GM23338 (cell line): Measurements from ENCODE around the gene TUBB4A. TPM values are rescaled to one million over a fixed set of nuclear protein-coding genes. Genes with fewer than 3 reads are reported as not detected.

Experiments used
- ATAC-seq: fragments of 200-7000 bp; cut with Tn5 transposase; 3 replicates; pipeline ENCODE4 v1.9.1; 2020
- DNase-seq: peaks from one replicate; pipeline ENCODE4 v3.0.0-alpha.2; 2015; ENCODE audit warnings: low spot score
- H2AFZ ChIP-seq: fragments of 200-600 bp; sonication (generic); 2 replicates; pipeline ENCODE4 v1.8.0; 2016; ENCODE audit warnings: antibody characterized with exemption, mild to moderate bottlenecking, moderate library complexity
- H3F3A ChIP-seq: fragments of 200-600 bp; sonication (generic); replicated peaks from 2 replicates; pipeline ENCODE4 v1.8.0; 2017; ENCODE audit warnings: antibody characterized with exemption, mixed run types, low read depth
- H3K27ac ChIP-seq: fragments of 200-600 bp; sonication (generic); 2 replicates; pipeline ENCODE4 v1.6.1; 2016; ENCODE audit warnings: low read depth
- H3K27me3 ChIP-seq: fragments of 200-600 bp; sonication (generic); 2 replicates; pipeline ENCODE4 v1.8.0; 2016; ENCODE audit warnings: mild to moderate bottlenecking, mixed run types, moderate library complexity; ENCODE audit not compliant: insufficient read depth
- H3K36me3 ChIP-seq: fragments of 200-600 bp; sonication (generic); 2 replicates; pipeline ENCODE4 v1.8.0; 2016; ENCODE audit warnings: mild to moderate bottlenecking; ENCODE audit not compliant: insufficient read depth
- H3K4me1 ChIP-seq: fragments of 200-600 bp; sonication (generic); 2 replicates; pipeline ENCODE4 v1.8.0; 2016; ENCODE audit warnings: mild to moderate bottlenecking, moderate library complexity; ENCODE audit not compliant: insufficient read depth
- H3K4me2 ChIP-seq: fragments of 200-600 bp; sonication (generic); 2 replicates; pipeline ENCODE4 v1.7.1; 2017; ENCODE audit warnings: mixed run types
- H3K4me3 ChIP-seq: fragments of 200-600 bp; sonication (generic); 2 replicates; pipeline ENCODE4 v1.6.1; 2016; ENCODE audit warnings: mixed run types
- H3K79me2 ChIP-seq: fragments of 200-600 bp; sonication (generic); replicated peaks from 2 replicates; pipeline ENCODE4 v1.8.0; 2017; ENCODE audit warnings: mild to moderate bottlenecking; ENCODE audit not compliant: insufficient read depth
- H3K9me2 ChIP-seq: fragments of 200-600 bp; sonication (generic); 2 replicates; pipeline ENCODE4 v1.8.0; 2017; ENCODE audit not compliant: insufficient read depth
- H4K20me1 ChIP-seq: fragments of 200-600 bp; sonication (generic); replicated peaks from 2 replicates; pipeline ENCODE4 v1.8.0; 2017; ENCODE audit warnings: mild to moderate bottlenecking; ENCODE audit not compliant: insufficient read depth
- H3K27ac Mint-ChIP-seq: 2 replicates; pipeline ENCODE4 v1.8.0; 2020; ENCODE audit warnings: inconsistent platforms, mild to moderate bottlenecking, moderate library complexity, mixed read lengths
- H3K27me3 Mint-ChIP-seq: 3 replicates; pipeline ENCODE4 v1.8.0; 2022; ENCODE audit warnings: low read depth, mild to moderate bottlenecking, moderate library complexity, mixed read lengths, inconsistent platforms; ENCODE audit not compliant: insufficient read depth, poor library complexity
- H3K36me3 Mint-ChIP-seq: 3 replicates; pipeline ENCODE4 v1.8.0; 2021; ENCODE audit warnings: low read depth, mild to moderate bottlenecking, inconsistent platforms, moderate library complexity, mixed read lengths
- H3K4me1 Mint-ChIP-seq: 3 replicates; pipeline ENCODE4 v1.8.0; 2020; ENCODE audit warnings: mild to moderate bottlenecking, inconsistent platforms, mixed read lengths
- H3K4me3 Mint-ChIP-seq: 3 replicates; pipeline ENCODE4 v1.8.0; 2021; ENCODE audit warnings: moderate library complexity, mild to moderate bottlenecking, inconsistent platforms, mixed read lengths
- H3K9me3 Mint-ChIP-seq: 3 replicates; pipeline ENCODE4 v1.8.0; 2020; ENCODE audit warnings: moderate library complexity, mild to moderate bottlenecking, inconsistent platforms, mixed read lengths
- CREB1 ChIP-seq: fragments of 250-450 bp; sonication (Bioruptor Pico); IDR thresholded peaks from 2 replicates; pipeline ENCODE4 v1.5.0; 2020; ENCODE audit warnings: low read depth, mild to moderate bottlenecking, moderate library complexity
- CTCF ChIP-seq, 2 experiments: fragments of 200-600 bp in 1 of 2; sonication (generic) in 1 of 2; conservative IDR thresholded peaks; 2 replicates each; pipeline versions ENCODE4 v1.5.1 to v1.6.1; 2016 to 2017; ENCODE audit warnings: antibody characterized with exemption in 2 of 2, low read depth in 2 of 2, mild to moderate bottlenecking in 2 of 2, moderate library complexity in 1 of 2
- ETS1 ChIP-seq: IDR thresholded peaks from 2 replicates; pipeline ENCODE4 v1.6.1; 2016; ENCODE audit warnings: antibody characterized with exemption
- EZH2 ChIP-seq: fragments of 200-600 bp; sonication (generic); IDR thresholded peaks from one replicate; pipeline ENCODE4 v1.8.0; 2017; ENCODE audit warnings: antibody characterized with exemption, mild to moderate bottlenecking, low read depth; ENCODE audit not compliant: unreplicated experiment
- EZH2phosphoT487 ChIP-seq: fragments of 200-600 bp; sonication (generic); IDR thresholded peaks from one replicate; pipeline ENCODE4 v1.8.1; 2018; ENCODE audit warnings: antibody characterized with exemption; ENCODE audit not compliant: unreplicated experiment
- JUNB ChIP-seq: IDR thresholded peaks from one replicate; pipeline ENCODE4 v1.6.1; 2016; ENCODE audit warnings: antibody characterized with exemption; ENCODE audit not compliant: unreplicated experiment
- NANOG ChIP-seq: IDR thresholded peaks from 2 replicates; pipeline ENCODE4 v1.6.1; 2016; ENCODE audit warnings: antibody characterized with exemption, borderline replicate concordance
- POLR2AphosphoS5 ChIP-seq: IDR thresholded peaks from 2 replicates; pipeline ENCODE4 v1.6.1; 2016; ENCODE audit warnings: antibody characterized with exemption, low read depth
- REST ChIP-seq: IDR thresholded peaks from one replicate; pipeline ENCODE4 v1.6.1; 2018; ENCODE audit warnings: antibody characterized with exemption; ENCODE audit not compliant: unreplicated experiment
- STAT1 ChIP-seq: IDR thresholded peaks from one replicate; pipeline ENCODE4 v1.6.1; 2016; ENCODE audit warnings: antibody characterized with exemption; ENCODE audit not compliant: unreplicated experiment
- ZNF114 ChIP-seq: fragments of 250-450 bp; sonication (Bioruptor Pico); IDR thresholded peaks from 2 replicates; pipeline ENCODE4 v1.5.0; 2020; ENCODE audit warnings: mild to moderate bottlenecking, moderate library complexity
- ZNF331 ChIP-seq: fragments of 250-450 bp; sonication (Bioruptor Pico); IDR thresholded peaks from 2 replicates; pipeline ENCODE4 v1.5.0; 2020; ENCODE audit warnings: low read depth, mild to moderate bottlenecking, moderate library complexity
- ZNF462 ChIP-seq: fragments of 250-450 bp; sonication (Bioruptor Pico); IDR thresholded peaks from 2 replicates; pipeline ENCODE4 v1.5.0; 2020; ENCODE audit warnings: mild to moderate bottlenecking, moderate library complexity
- polyA plus RNA-seq: library from polyadenylated mRNA; unstranded; fragments of >200 nt; fragmentation: Nextera tagmentation; extraction: Ambion mirVana; gene quantifications from 2 replicates; pipeline ENCODE4 v1.2.1, GENCODE V29; 2016
- total RNA-seq: library from RNA; depleted of rRNA; stranded (reverse); fragments of >200 nt; shearing (Covaris generic); gene quantifications from 2 replicates; pipeline ENCODE4 v1.2.3, GENCODE V29; 2014

Gene TUBB4A
- total and polyA plus RNA-seq, 2 experiments from 2014 or later, result 32.9 to 41.7 TPM

GRCh38 chr19:6464070-6464873, 37.8 kb downstream of the TUBB4A start, which contains the start of gene CRB3:
TSS of gene CRB3 (plus strand) at chr19:6464271. CDS start at chr19:6464702, 431 bp downstream.
- Histone ChIP-seq H4K20me1 (no peaks in the 10 kb centered on the region), H3F3A (no peaks in the 10 kb centered on the region), H3K9me2 (no peaks in the 10 kb centered on the region), H3K79me2 (peaks cover 6% of the 10 kb centered on the region; the same call in 1 of the 2 replicates), H3K4me2 (peak within 1 kb of the TSS; percentile 94), H3K27ac (no peak within 1 kb of the TSS), H3K4me3 (peak within 1 kb of the TSS; percentile 94), H3K4me1 (0 out of 2 replicates have a peak, but pooled peaks cover 6% of the 10 kb centered on the region), H3K27me3 (peaks cover 5% of the 10 kb centered on the region; the same call in 1 of the 2 replicates), H2AFZ (peak within 1 kb of the TSS; percentile 86; the same call in 1 of the 2 replicates), H3K36me3 (no peaks in the 10 kb centered on the region)
- DNase-seq, result peak; percentile 99
- Mint-ChIP-seq H3K36me3 (peaks cover 19% of the 10 kb centered on the region), H3K27me3 (peaks cover 26% of the 10 kb centered on the region), H3K4me1 (peaks cover 10% of the 10 kb centered on the region; the same call in 2 of the 3 replicates), H3K4me3 (peak within 1 kb of the TSS; percentile 83), H3K27ac (peak within 1 kb of the TSS; percentile 90), H3K9me3 (no peaks in the 10 kb centered on the region; the same call in 2 of the 3 replicates)
- ATAC-seq, result peak; percentile 66
- TF ChIP-seq ZNF331 (no peak), CTCF (conservative IDR thresholded peaks at IDR 0.05; ENCODE audit: low read depth in 2 of 2) (no peak), STAT1 (no peak), ZNF462 (CRISPR knock-in tag) (no peak), JUNB (no peak), REST (no peak), ZNF114 (CRISPR knock-in tag) (no peak), CREB1 (CRISPR knock-in tag) (0 out of 2 replicates have a peak, but pooled peaks have one; percentile 40), ETS1 (no peak), EZH2 (no peak), POLR2AphosphoS5 (peak; percentile 86), EZH2phosphoT487 (no peak), NANOG (no peak)
